SK-N-SH treated with all-trans-retinoic acid at 6 μM for 48 hours (cell line): Measurements from ENCODE around the gene NXNL1.
"Not testable (repeated sequence)": the region's sequence is repeated elsewhere in the genome, so short reads cannot be mapped to it uniquely, and the experiment has no call there.

Experiments
- ATAC-seq: fragments of 200-7000 bp; cut with Tn5 transposase; 3 replicates; pipeline ENCODE4 v1.9.1; 2020; ENCODE audit warnings: mild to moderate bottlenecking, moderate library complexity
- ARNTL ChIP-seq: fragments of 450-650 bp; formaldehyde crosslinking; IDR thresholded peaks from 2 replicates; pipeline ENCODE4 v1.5.0; 2020; ENCODE audit warnings: low read depth, mild to moderate bottlenecking, moderate library complexity, borderline replicate concordance
- CREB5 ChIP-seq: fragments of 250-450 bp; sonication (Bioruptor Pico); IDR thresholded peaks from 2 replicates; pipeline ENCODE4 v1.5.1; 2020; ENCODE audit warnings: low read depth, mild to moderate bottlenecking, moderate library complexity
- CSDC2 ChIP-seq: fragments of 250-450 bp; sonication (Bioruptor Pico); IDR thresholded peaks from 2 replicates; pipeline ENCODE4 v1.5.0; 2020; ENCODE audit warnings: mild to moderate bottlenecking, moderate library complexity
- GLIS3 ChIP-seq: fragments of 250-450 bp; sonication (Bioruptor Pico); IDR thresholded peaks from 2 replicates; pipeline ENCODE4 v1.5.0; 2020; ENCODE audit warnings: mild to moderate bottlenecking, moderate library complexity
- ISL1 ChIP-seq: fragments of 250-450 bp; sonication (Bioruptor Pico); IDR thresholded peaks from 2 replicates; pipeline ENCODE4 v2.1.2; 2022; ENCODE audit warnings: mild to moderate bottlenecking, moderate library complexity
- OSR1 ChIP-seq: fragments of 250-450 bp; sonication (Bioruptor Pico); IDR thresholded peaks from 2 replicates; pipeline ENCODE4 v1.8.0; 2022; ENCODE audit warnings: moderate library complexity, mild to moderate bottlenecking, inconsistent platforms
- PATZ1 ChIP-seq: fragments of 250-450 bp; sonication (Bioruptor Pico); IDR thresholded peaks from 2 replicates; pipeline ENCODE4 v1.8.0; 2020; ENCODE audit warnings: mild to moderate bottlenecking, moderate library complexity, borderline replicate concordance
- POU6F1 ChIP-seq: fragments of 250-450 bp; sonication (Bioruptor Pico); IDR thresholded peaks from 2 replicates; pipeline ENCODE4 v1.8.0; 2021; ENCODE audit warnings: low read depth, mild to moderate bottlenecking, moderate library complexity, borderline replicate concordance
- PPARA ChIP-seq: fragments of 250-450 bp; sonication (Bioruptor Pico); IDR thresholded peaks from 2 replicates; pipeline ENCODE4 v1.5.0; 2020; ENCODE audit warnings: mild to moderate bottlenecking, borderline replicate concordance
- RARB ChIP-seq: fragments of 250-450 bp; sonication (Bioruptor Pico); IDR thresholded peaks from 2 replicates; pipeline ENCODE4 v1.8.0; 2021; ENCODE audit warnings: mild to moderate bottlenecking, moderate library complexity
- SNAI2 ChIP-seq: fragments of 250-450 bp; sonication (Bioruptor Pico); IDR thresholded peaks from 2 replicates; pipeline ENCODE4 v1.5.0; 2020; ENCODE audit warnings: mild to moderate bottlenecking, moderate library complexity
- TCF4 ChIP-seq: fragments of 250-450 bp; sonication (Bioruptor Pico); IDR thresholded peaks from 2 replicates; pipeline ENCODE4 v1.8.0; 2021; ENCODE audit warnings: mild to moderate bottlenecking, moderate library complexity, borderline replicate concordance
- TOX ChIP-seq: fragments of 250-450 bp; sonication (Bioruptor Pico); IDR thresholded peaks from 2 replicates; pipeline ENCODE4 v1.8.0; 2021; ENCODE audit warnings: mild to moderate bottlenecking, moderate library complexity, borderline replicate concordance
- TSHZ2 ChIP-seq: fragments of 250-450 bp; sonication (Bioruptor Pico); IDR thresholded peaks from 2 replicates; pipeline ENCODE4 v1.5.0; 2020; ENCODE audit warnings: mild to moderate bottlenecking, moderate library complexity
- ZC3H10 ChIP-seq: fragments of 250-450 bp; sonication (Bioruptor Pico); IDR thresholded peaks from 2 replicates; pipeline ENCODE4 v1.5.1; 2021; ENCODE audit warnings: mild to moderate bottlenecking, moderate library complexity
- ZFP3 ChIP-seq: fragments of 250-450 bp; sonication (Bioruptor Pico); IDR thresholded peaks from 2 replicates; pipeline ENCODE4 v1.5.0; 2020; ENCODE audit warnings: mild to moderate bottlenecking, moderate library complexity
- ZFP30 ChIP-seq: fragments of 450-650 bp; formaldehyde crosslinking; IDR thresholded peaks from 2 replicates; pipeline ENCODE4 v1.5.0; 2022; ENCODE audit warnings: mild to moderate bottlenecking, moderate library complexity
- ZNF565 ChIP-seq: fragments of 450-650 bp; formaldehyde crosslinking; conservative IDR thresholded peaks from 2 replicates; pipeline ENCODE4 v1.5.0; 2020; ENCODE audit warnings: low read depth, mild to moderate bottlenecking, moderate library complexity
- ZNF70 ChIP-seq: fragments of 450-650 bp; formaldehyde crosslinking; IDR thresholded peaks from 2 replicates; pipeline ENCODE4 v1.5.0; 2020; ENCODE audit warnings: mild to moderate bottlenecking, moderate library complexity
- ZNF8 ChIP-seq: fragments of 450-650 bp; formaldehyde crosslinking; IDR thresholded peaks from 2 replicates; pipeline ENCODE4 v1.5.0; 2020; ENCODE audit warnings: mild to moderate bottlenecking, moderate library complexity

Gene NXNL1

GRCh38 chr19:17460372-17461230, at the start of gene NXNL1:
NXNL1 (minus strand) TSS chr19:17460926; CDS start chr19:17460869, 57 bp downstream.
- no peak for ATAC-seq
- no peak for TF ChIP-seq PPARA (CRISPR knock-in tag)
- TF ChIP-seq TCF4 (CRISPR knock-in tag), result no peak
- no peak for TF ChIP-seq ZFP30 (CRISPR knock-in tag)
- no peak for TF ChIP-seq ZNF70 (CRISPR knock-in tag)
- TF ChIP-seq PATZ1 (CRISPR knock-in tag), result no peak

- not testable (repeated sequence) for ATAC-seq
These were observed 47.8 kb upstream of the NXNL1 start for GRCh38 chr19:17508558-17508933.

- no peak for ATAC-seq
These were observed 46.0 kb upstream of the NXNL1 start for GRCh38 chr19:17506745-17507144.

More at GRCh38 chr19:17506745-17507144, 46.0 kb upstream of the NXNL1 start:
- TF ChIP-seq ISL1 (CRISPR knock-in tag), result no peak
- no peak for TF ChIP-seq ZNF565
- no peak for TF ChIP-seq CSDC2
- TF ChIP-seq ZFP30 (CRISPR knock-in tag), result no peak
- no peak for TF ChIP-seq GLIS3 (CRISPR knock-in tag)
- no peak for TF ChIP-seq ARNTL (CRISPR knock-in tag)
- no peak for TF ChIP-seq OSR1 (CRISPR knock-in tag)
- no peak for TF ChIP-seq TCF4 (CRISPR knock-in tag)
- TF ChIP-seq RARB, result no peak
- no peak for TF ChIP-seq PPARA (CRISPR knock-in tag)
- TF ChIP-seq ZC3H10 (CRISPR knock-in tag), result no peak
- TF ChIP-seq ZNF8 (CRISPR knock-in tag), result no peak
- no peak for TF ChIP-seq CREB5 (CRISPR knock-in tag)
- TF ChIP-seq TOX, result no peak
- no peak for TF ChIP-seq SNAI2
- no peak for TF ChIP-seq ZFP3
- TF ChIP-seq POU6F1 (CRISPR knock-in tag), result no peak
- no peak for TF ChIP-seq TSHZ2
